BE2C (cell line): Measurements from ENCODE around the gene PCBP3.

Source experiments
- DNase-seq: peaks from one replicate; pipeline ENCODE4 v3.0.0-alpha.2; 2020
- H3K27me3 ChIP-seq: fragments of 250-450 bp; sonication (Bioruptor Pico); 2 replicates; pipeline ENCODE4 v1.5.1; 2020; ENCODE audit warnings: mild to moderate bottlenecking
- H3K36me3 ChIP-seq: fragments of 250-450 bp; sonication (Bioruptor Pico); 2 replicates; pipeline ENCODE4 v1.5.1; 2020; ENCODE audit warnings: mild to moderate bottlenecking
- H3K4me1 ChIP-seq: fragments of 250-450 bp; sonication (Bioruptor Pico); 2 replicates; pipeline ENCODE4 v1.5.1; 2020
- H3K4me3 ChIP-seq: 2 replicates; pipeline ENCODE4 v1.5.1; 2011; ENCODE audit warnings: low read depth, low read length
- H3K9me3 ChIP-seq: fragments of 250-450 bp; sonication (Bioruptor Pico); 2 replicates; pipeline ENCODE4 v1.5.1; 2020
- TF ChIP-seq, protein P1 (sequence below): IDR thresholded peaks from 2 replicates; pipeline ENCODE4 v1.5.1; 2012; ENCODE audit warnings: mild to moderate bottlenecking, low read depth, low read length

Gene PCBP3

DNA sequence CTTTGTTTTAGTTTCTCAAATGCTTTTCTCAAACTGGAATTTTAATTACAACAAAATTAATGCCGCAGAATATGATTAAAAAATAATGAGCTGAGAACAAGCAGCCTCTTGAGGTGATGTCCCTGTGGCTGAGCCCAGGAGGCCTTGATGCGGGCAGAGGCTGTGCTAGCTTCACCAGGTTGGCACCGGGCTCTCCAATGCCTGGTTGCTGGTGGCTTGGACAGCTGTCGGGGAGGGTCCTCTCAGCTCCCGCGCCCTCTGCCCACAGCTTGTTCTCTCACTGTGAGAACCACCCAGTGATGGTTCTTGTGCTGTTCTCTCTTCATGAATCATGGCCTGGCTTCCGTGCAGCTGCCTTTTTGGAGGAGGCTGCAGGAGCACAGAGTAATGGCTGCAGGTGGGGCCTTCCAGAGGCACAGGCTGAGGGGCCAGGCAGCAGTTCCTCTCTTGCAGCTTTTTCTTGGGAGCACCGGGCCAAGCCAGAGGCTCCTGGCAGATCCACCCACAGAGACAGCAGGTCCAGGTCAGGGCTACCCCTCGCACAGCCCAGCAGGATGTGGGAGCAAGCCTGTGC is 156.3 kb downstream of the PCBP3 start:
- Histone ChIP-seq H3K36me3 (no peaks in the 10 kb centered on the region; the same call in 1 of the 2 replicates), H3K4me1 (no peaks in the 10 kb centered on the region), H3K4me3 (no peak overlapping the region), H3K9me3 (no peaks in the 10 kb centered on the region), H3K27me3 (no peaks in the 10 kb centered on the region)
- TF ChIP-seq, protein P1, sequence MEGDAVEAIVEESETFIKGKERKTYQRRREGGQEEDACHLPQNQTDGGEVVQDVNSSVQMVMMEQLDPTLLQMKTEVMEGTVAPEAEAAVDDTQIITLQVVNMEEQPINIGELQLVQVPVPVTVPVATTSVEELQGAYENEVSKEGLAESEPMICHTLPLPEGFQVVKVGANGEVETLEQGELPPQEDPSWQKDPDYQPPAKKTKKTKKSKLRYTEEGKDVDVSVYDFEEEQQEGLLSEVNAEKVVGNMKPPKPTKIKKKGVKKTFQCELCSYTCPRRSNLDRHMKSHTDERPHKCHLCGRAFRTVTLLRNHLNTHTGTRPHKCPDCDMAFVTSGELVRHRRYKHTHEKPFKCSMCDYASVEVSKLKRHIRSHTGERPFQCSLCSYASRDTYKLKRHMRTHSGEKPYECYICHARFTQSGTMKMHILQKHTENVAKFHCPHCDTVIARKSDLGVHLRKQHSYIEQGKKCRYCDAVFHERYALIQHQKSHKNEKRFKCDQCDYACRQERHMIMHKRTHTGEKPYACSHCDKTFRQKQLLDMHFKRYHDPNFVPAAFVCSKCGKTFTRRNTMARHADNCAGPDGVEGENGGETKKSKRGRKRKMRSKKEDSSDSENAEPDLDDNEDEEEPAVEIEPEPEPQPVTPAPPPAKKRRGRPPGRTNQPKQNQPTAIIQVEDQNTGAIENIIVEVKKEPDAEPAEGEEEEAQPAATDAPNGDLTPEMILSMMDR, result no peak
- no peak for DNase-seq

DNA sequence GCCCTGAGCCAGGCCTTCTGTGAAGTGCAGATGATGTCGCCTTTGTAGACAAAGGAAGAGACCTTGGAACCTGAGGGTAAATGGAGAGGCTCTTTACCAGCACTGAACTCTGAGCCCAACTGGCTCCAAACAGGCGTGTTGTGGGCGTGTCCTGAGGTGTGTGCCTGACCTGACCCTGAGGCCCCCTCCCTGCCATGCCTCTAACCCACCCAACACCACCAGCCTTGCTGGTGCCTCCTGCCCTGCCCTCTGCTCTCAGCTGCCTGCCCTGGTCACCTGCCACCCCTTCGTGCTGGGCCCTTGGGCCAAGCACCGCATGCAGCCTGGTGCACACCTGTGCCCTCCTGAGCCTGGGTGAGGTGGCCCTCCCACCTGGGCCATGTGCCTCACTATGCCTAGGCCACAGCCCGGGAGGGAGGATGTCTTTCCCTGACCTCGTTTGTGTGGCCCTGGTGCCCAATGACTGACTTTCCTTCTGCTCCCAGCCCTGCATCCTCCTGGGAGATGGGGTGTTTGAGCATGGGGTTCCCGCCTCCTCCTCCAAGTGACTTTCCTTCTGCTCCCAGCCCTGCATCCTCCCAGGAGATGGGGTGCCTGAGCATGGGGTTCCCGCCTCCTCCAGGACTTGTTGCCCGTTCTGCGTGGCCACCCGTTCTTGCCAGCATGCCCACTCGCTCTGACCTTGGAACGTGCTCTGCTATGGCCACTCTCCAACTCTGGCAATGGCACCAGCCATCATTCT is 157.0 kb downstream of the PCBP3 start:
- no peak for DNase-seq
- Histone ChIP-seq H3K4me3 (no peak overlapping the region), H3K27me3 (no peaks in the 10 kb centered on the region), H3K9me3 (no peaks in the 10 kb centered on the region), H3K36me3 (no peaks in the 10 kb centered on the region; the same call in 1 of the 2 replicates), H3K4me1 (no peaks in the 10 kb centered on the region)
- TF ChIP-seq, protein P1, result no peak

DNA sequence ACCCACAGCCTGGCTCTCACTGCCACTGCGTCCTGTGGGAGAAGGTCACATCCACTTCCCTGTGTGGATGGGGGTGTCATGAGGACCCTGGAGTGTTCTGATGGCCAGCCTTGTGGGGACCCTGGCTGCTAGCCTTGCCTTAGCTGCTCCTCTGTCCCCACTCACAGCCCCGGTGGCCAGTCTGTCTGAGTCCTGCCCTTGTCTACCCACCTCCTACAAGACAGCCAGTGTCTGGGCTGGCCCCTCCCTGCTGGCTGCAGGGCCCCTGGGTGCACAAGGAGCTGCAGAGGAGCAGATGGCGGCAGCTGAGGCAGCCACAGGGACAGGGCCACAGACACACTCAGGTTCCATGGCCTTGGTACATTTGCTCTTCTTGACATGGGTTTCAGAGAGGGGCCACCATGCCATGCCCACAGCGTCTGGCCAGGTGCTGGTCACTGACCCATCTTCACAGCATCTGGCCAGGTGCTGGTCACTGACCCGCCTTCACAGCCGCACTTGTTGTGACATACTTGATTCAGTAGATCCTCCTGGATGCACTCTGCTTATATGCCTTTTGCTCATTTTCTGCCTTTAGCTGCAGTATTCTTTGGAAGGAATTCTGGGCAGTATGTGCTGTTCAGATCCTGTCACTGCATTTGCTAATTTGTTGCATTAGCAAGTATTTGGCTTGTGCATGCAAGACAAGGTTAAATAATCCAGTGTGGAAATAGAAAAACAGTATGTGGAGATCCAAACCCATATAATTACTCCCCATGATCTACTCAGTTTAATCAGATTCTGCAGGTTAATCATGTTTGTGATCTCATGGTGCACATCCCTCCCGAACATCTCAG is 157.8 kb downstream of the PCBP3 start:
- Histone ChIP-seq H3K27me3 (no peaks in the 10 kb centered on the region), H3K4me3 (no peak overlapping the region), H3K4me1 (no peaks in the 10 kb centered on the region), H3K9me3 (no peaks in the 10 kb centered on the region), H3K36me3 (no peaks in the 10 kb centered on the region; the same call in 1 of the 2 replicates)
- TF ChIP-seq, protein P1, result no peak
- no peak for DNase-seq

DNA sequence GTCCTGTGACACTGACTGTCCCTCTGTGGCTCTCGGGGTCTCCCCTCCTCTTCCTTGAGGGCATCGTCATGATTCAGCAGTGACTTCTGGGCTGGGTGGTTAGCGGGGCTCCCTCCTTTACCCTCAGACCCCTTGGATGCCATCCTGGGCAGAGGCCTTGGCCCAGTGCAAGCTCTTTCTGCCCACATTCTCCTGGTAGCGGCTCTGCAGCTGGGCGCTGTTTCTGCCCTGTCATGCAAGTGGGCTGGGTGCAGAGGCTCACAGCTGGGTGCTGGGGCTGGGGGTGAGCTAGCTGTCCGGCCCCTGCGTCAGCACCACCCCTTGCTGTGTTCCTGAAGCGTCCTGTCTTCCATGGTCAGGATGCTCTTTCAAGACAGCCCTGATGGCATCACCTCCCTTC is 158.5 kb downstream of the PCBP3 start:
- no peaks in the 10 kb centered on the region for H3K4me1 ChIP-seq
- DNase-seq, result no peak
- TF ChIP-seq, protein P1, result no peak
- H3K9me3 ChIP-seq, result no peaks in the 10 kb centered on the region
- no peaks in the 10 kb centered on the region; the same call in 1 of the 2 replicates for H3K36me3 ChIP-seq
- H3K27me3 ChIP-seq, result no peaks in the 10 kb centered on the region
- no peak overlapping the region for H3K4me3 ChIP-seq

DNA sequence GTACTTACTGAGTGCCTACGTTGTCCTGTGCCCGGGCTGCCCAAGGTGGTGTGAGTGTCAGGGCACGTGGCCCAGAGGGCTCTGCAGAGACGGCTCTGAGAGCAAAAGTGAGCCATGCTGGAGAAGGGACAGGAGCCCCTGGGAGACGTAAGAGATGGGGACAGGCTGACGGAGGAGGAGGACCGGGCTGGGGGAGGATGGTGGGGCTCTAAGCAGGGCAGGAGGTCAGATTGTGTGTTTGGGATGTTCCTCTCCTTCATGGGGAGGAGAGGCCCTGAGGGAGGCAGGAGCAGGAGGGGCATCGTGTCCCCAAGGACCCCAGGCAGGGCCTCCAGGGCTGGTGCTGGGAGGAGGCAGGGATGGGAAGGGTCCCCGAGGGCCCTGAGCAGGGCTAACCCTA is 158.9 kb downstream of the PCBP3 start:
- H3K9me3 ChIP-seq, result no peaks in the 10 kb centered on the region

More for the DNA sequence above, 158.9 kb downstream of the PCBP3 start:
- TF ChIP-seq, protein P1, result no peak
- Histone ChIP-seq H3K4me3 (no peak overlapping the region), H3K36me3 (no peaks in the 10 kb centered on the region; the same call in 1 of the 2 replicates), H3K27me3 (no peaks in the 10 kb centered on the region), H3K4me1 (no peaks in the 10 kb centered on the region)
- DNase-seq, result no peak
